ENCODE measurements around the gene CD96. TPM values are rescaled to one million over a fixed set of nuclear protein-coding genes. Genes with fewer than 3 reads are reported as not detected.

The CD96 gene
- total RNA-seq, 2 experiments from 2014 or later: 37.9 to 39.0 TPM

DNA sequence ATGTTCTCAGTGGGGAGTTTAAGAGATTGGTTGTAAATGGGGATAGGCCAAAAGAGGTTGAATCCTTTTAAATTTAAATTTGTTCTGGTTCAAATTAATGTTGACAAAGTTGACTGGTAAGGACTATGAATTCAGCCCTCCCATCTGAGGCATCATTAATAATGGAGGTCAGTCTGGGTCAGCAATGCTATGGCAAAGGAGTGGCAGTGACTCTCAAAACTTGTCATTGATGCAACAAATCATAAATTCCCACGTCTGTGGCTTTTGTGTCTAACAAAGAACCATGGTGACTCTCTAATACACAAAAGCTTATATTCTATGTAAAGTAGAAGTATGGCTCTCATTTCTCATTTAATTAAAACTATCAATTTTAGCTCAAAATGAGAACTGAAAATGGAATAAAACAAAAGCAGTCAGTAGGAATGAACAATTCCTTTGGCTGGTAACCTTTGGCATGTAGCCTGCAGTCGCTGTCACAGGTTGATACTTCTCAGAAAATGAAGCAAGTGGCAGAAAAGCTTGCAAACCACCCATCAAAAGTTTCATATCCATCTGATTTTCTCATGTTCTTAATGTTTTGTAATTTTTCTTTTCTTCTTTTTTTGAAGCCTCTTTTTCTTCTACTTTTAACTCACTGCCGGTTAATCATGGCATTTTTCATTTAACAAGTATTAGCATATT is 65.4 kb downstream of the CD96 start:
- Mint-ChIP-seq H3K9me3 (no peaks in the 10 kb centered on the region), H3K27ac (peak overlapping the region; percentile 92), H3K4me1 (ENCODE audit: low read depth) (peaks cover 96% of the 10 kb centered on the region), H3K4me3 (peak overlapping the region; percentile 17), H3K36me3 (peaks cover 28% of the 10 kb centered on the region), H3K27me3 (no peaks in the 10 kb centered on the region)
- CTCF ChIA-PET: interaction anchor here (0.8 to 2.6 kb wide), 3 partner anchors 9 to 29 kb away, joined by 4 to 28 read pairs (median 7); no protein-coding TSS in a partner anchor
- intact Hi-C loops (cut with micrococcal nuclease): loop anchor here (5.0 kb wide), 1 partner anchor 885 kb away; no protein-coding TSS in a partner anchor
- DNase-seq: no peak
- POLR2A ChIA-PET: interaction anchor here (1.5 to 3.3 kb wide), 6 partner anchors 9 to 64 kb away, joined by 4 to 57 read pairs (median 10); partner anchors contain the start of gene ZBED2

DNA sequence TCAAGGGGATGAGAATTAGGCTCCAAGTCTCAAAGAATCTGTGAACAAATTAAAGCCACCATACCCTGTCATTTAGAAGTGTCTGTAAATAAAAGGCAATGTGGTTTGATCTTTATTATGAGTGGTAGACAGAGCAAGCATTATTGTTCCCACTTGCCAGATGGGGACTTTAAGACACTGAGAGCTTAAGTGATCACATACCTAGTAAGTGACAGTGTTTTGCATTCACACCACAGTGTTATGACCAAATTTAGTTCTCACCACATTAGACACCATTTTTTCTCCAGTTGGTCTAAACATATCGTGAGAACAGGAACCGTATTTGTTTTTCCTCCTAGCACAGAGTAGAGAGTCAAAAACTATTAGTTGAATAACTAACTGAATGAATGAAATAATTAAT is 66.4 kb downstream of the CD96 start:
- Mint-ChIP-seq H3K4me1 (ENCODE audit: low read depth) (peaks cover 96% of the 10 kb centered on the region), H3K9me3 (no peaks in the 10 kb centered on the region), H3K36me3 (peaks cover 35% of the 10 kb centered on the region), H3K4me3 (peak overlapping the region; percentile 23), H3K27ac (peak overlapping the region; percentile 92), H3K27me3 (no peaks in the 10 kb centered on the region)
- intact Hi-C loops (cut with micrococcal nuclease): loop anchor here (5.0 kb wide), 1 partner anchor 884 kb away; no protein-coding TSS in a partner anchor
- POLR2A ChIA-PET: interaction anchor here (1.5 to 3.3 kb wide), 5 partner anchors 8 to 60 kb away, joined by 5 to 57 read pairs (median 14); partner anchors contain the start of gene ZBED2
- no peak for DNase-seq
- CTCF ChIA-PET: interaction anchor here (0.8 to 2.6 kb wide), 3 partner anchors 8 to 30 kb away, joined by 4 to 28 read pairs (median 7); no protein-coding TSS in a partner anchor

DNA sequence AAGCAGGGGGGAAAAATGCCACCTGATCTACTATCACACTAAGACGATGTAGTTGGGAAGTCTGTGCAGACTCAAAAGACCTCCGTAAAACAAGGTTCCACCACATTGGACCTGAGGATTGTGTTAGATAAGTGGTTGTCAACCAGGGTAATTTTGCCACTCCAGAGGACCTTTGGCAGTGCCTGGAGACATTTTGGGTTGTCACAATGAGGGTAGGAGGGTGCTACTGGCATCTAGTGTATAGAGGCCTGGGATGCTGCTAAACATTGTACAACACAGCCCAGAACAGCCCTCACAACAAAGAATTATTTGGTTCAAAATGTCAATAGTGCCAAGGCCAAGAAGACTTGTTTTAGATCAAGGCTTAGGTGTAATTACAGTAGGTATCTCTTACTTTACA is 67.7 kb downstream of the CD96 start:
- Mint-ChIP-seq H3K4me1 (ENCODE audit: low read depth) (peaks cover 96% of the 10 kb centered on the region), H3K9me3 (no peaks in the 10 kb centered on the region), H3K4me3 (peak overlapping the region; percentile 50), H3K36me3 (peaks cover 40% of the 10 kb centered on the region), H3K27ac (peak overlapping the region; percentile 92), H3K27me3 (no peaks in the 10 kb centered on the region)
- POLR2A ChIA-PET: interaction anchor here (0.6 to 2.5 kb wide), 11 partner anchors 8 to 1803 kb away, joined by 3 to 52 read pairs (median 6); partner anchors contain the start of genes ABHD10, CD96 and ZBED2
- no peak for DNase-seq
- intact Hi-C loops (cut with micrococcal nuclease): loop anchor here (1.0 to 10.0 kb wide), 4 partner anchors 61 to 883 kb away; partner anchors contain the start of gene CD96
- CTCF ChIA-PET: interaction anchor here (0.8 to 1.8 kb wide), 5 partner anchors 14 to 404 kb away, joined by 3 to 8 read pairs (median 4); partner anchors contain the start of gene ZBED2

DNA sequence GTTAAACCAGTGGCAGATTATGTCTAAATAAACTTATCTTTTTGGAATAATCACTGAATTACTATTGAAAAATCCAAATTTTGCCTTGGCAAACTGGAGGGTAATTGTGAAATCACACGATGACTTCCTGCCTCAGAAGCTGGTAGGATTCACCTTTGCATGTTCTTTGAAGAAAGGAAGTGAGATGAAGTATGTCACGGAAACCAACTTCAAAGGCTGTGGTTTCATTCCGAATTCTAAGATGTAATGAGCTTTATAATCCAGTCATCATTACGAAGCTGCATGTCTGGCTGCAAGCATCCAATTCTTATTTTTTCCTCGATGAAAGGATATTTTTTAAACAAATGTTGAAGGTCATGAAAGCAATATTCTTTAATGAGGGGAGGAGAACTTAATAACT is 68.2 kb downstream of the CD96 start:
- Mint-ChIP-seq H3K4me1 (ENCODE audit: low read depth) (peaks cover 96% of the 10 kb centered on the region), H3K27me3 (no peaks in the 10 kb centered on the region), H3K36me3 (peaks cover 41% of the 10 kb centered on the region), H3K9me3 (no peaks in the 10 kb centered on the region), H3K27ac (peak overlapping the region; percentile 92), H3K4me3 (peak overlapping the region; percentile 50)
- ChIA-PET POLR2A (interaction anchor here (0.6 to 2.5 kb wide), 13 partner anchors 8 to 1804 kb away, joined by 3 to 52 read pairs (median 6); partner anchors contain the start of genes ABHD10, CD96 and ZBED2), CTCF (interaction anchor here (0.8 to 1.8 kb wide), 6 partner anchors 15 to 403 kb away, joined by 3 to 8 read pairs (median 4); partner anchors contain the start of gene ZBED2)
- intact Hi-C loops (cut with micrococcal nuclease): loop anchor here (1.0 to 10.0 kb wide), 3 partner anchors 62 to 795 kb away; partner anchors contain the start of gene CD96
- no peak for DNase-seq

DNA sequence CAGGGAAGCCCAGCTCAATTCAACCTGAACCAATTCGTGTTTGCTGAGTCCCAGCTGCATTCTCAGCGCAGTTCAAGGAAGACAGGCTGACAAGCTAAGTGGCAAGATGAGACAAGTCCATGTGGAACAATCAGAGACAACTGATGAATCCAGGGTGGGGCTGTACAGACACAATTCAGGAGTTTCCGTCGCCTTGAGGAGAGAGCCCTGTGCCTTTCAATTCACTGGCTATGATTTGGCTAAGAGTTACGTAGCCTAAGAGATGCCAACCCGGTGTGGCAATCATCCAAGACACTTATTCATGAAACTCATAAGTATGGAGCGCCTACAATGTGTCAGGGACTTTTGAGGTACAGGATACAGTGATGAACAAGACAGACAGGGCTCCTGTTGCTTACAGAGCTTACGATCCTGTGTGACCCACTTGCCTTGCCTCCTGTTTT is 68.6 kb downstream of the CD96 start:
- CTCF ChIA-PET: interaction anchor here (0.8 to 1.8 kb wide), 6 partner anchors 15 to 403 kb away, joined by 3 to 8 read pairs (median 4); partner anchors contain the start of gene ZBED2
- Mint-ChIP-seq H3K9me3 (no peaks in the 10 kb centered on the region), H3K36me3 (peaks cover 41% of the 10 kb centered on the region), H3K27me3 (no peaks in the 10 kb centered on the region), H3K27ac (peak overlapping the region; percentile 92), H3K4me3 (peak overlapping the region; percentile 50), H3K4me1 (ENCODE audit: low read depth) (peaks cover 96% of the 10 kb centered on the region)
- POLR2A ChIA-PET: interaction anchor here (0.7 to 2.5 kb wide), 12 partner anchors 9 to 368 kb away, joined by 3 to 52 read pairs (median 8); partner anchors contain the start of genes ABHD10, CD96 and ZBED2
- intact Hi-C loops (cut with micrococcal nuclease): loop anchor here (1.0 to 10.0 kb wide), 3 partner anchors 62 to 796 kb away; partner anchors contain the start of gene CD96
- DNase-seq: peak; percentile 66

DNA sequence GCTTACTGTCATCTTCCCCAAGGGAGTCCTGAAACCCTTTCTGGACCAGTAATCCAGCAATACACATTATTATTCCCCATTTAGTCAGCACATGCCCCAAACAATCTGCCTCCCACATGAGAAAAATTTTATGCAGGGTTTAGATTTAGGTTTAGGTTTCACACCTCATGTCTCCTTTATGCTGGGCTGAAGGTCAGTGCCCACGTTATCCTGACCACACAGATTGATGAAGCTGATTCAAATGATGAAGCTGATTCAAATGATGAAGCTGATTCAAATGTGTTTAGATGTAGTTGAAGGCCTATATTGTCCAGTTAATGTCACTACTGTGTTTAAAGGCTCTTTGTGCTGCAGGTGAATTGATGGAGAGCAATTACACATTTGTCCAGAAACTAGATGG is 71.3 kb downstream of the CD96 start:
- Mint-ChIP-seq H3K9me3 (no peaks in the 10 kb centered on the region), H3K4me3 (peak overlapping the region; percentile 33), H3K27ac (peak overlapping the region; percentile 92), H3K27me3 (no peaks in the 10 kb centered on the region), H3K36me3 (peaks cover 31% of the 10 kb centered on the region), H3K4me1 (ENCODE audit: low read depth) (peaks cover 99% of the 10 kb centered on the region)
- intact Hi-C loops (cut with micrococcal nuclease): loop anchor here (2.0 to 10.0 kb wide), 2 partner anchors 374 to 798 kb away; no protein-coding TSS in a partner anchor
- ChIA-PET POLR2A (interaction anchor here (0.6 to 6.2 kb wide), 8 partner anchors 9 to 68 kb away, joined by 3 to 115 read pairs (median 4); partner anchors contain the start of gene ZBED2), CTCF (interaction anchor here (0.7 to 7.4 kb wide), 5 partner anchors 9 to 70 kb away, joined by 3 to 128 read pairs (median 6); partner anchors contain the start of gene ZBED2)
- peak; percentile 56 for DNase-seq

DNA sequence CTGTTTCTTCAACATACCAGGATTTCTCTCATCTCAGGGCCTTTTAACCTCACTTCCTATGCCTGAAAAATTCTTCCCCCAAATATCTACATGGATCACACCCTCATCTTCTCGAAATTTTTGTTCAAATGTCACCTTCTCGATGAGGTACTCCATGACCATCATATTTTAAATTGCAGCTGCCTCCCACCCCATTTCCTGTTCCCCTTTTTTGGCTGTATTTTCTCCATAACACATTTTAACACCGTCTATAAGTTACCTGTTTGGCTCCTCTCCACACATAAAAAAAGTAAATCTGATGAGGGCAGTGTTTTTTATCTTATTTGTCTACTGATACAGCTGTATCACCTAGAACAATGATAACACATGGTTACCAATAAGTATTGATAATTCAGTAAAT is 73.9 kb downstream of the CD96 start:
- ChIA-PET CTCF (interaction anchor here (0.6 to 7.4 kb wide), 31 partner anchors 8 to 434 kb away, joined by 3 to 128 read pairs (median 9); partner anchors contain the start of genes ABHD10, CD96 and ZBED2), POLR2A (interaction anchor here (0.9 to 6.2 kb wide), 17 partner anchors 8 to 363 kb away, joined by 3 to 115 read pairs (median 7); partner anchors contain the start of genes ABHD10, CD96 and ZBED2)
- H3K27me3 Mint-ChIP-seq: no peaks in the 10 kb centered on the region
- H3K9me3 Mint-ChIP-seq: no peaks in the 10 kb centered on the region
- intact Hi-C loops (cut with micrococcal nuclease): loop anchor here (1.0 to 10.0 kb wide), 11 partner anchors 11 to 801 kb away; partner anchors contain the start of genes ABHD10, CD96, GCSAM and NECTIN3
- peaks cover 21% of the 10 kb centered on the region for H3K36me3 Mint-ChIP-seq
- H3K4me3 Mint-ChIP-seq: peak overlapping the region; percentile 54
- H3K4me1 Mint-ChIP-seq (ENCODE audit: low read depth): peaks cover 84% of the 10 kb centered on the region
- no peak for DNase-seq
- H3K27ac Mint-ChIP-seq: peak overlapping the region; percentile 92

DNA sequence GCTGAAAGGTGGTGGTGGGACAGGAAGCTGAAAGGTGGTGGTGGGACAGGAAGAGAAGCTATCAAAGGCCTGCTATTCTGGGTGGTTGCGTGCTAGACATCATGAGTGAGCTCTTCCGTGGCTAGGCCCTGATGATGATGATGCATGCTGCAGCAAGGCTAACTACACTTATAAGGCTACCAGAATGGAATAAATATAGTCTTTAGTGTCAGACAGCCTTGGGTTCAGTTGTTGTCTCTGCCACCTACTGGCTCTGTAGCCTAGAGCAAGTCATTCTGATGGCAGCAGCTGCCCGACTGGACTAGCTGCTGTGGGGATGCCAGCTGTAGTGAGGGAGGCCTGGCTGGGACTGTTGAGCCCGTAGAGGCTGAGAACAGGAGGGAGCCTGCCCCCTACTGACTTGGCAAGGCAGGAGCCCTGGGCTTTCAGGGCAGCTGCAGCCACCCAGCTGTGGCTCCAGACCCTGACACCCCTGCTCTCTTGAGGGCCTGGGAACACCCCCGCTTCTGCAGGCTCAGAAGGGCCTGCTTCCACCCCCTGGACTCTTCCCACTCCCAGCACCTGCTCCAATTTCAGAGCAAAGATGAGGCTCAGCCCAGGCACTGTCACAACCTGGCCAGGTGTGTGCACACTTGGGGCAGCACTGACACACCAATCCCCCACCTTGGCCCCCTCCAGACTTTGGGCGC is 74.6 kb downstream of the CD96 start:
- Mint-ChIP-seq H3K27ac (peak overlapping the region; percentile 92), H3K27me3 (no peaks in the 10 kb centered on the region), H3K4me1 (ENCODE audit: low read depth) (peaks cover 77% of the 10 kb centered on the region), H3K36me3 (peaks cover 19% of the 10 kb centered on the region), H3K4me3 (peak overlapping the region; percentile 49), H3K9me3 (no peaks in the 10 kb centered on the region)
- ChIA-PET POLR2A (interaction anchor here (0.6 to 6.2 kb wide), 18 partner anchors 9 to 362 kb away, joined by 3 to 115 read pairs (median 6); partner anchors contain the start of genes ABHD10, CD96 and ZBED2), CTCF (interaction anchor here (0.6 to 7.4 kb wide), 34 partner anchors 9 to 434 kb away, joined by 3 to 128 read pairs (median 8); partner anchors contain the start of genes ABHD10, CD96 and ZBED2)
- peak; percentile 89 for DNase-seq
- intact Hi-C loops (cut with micrococcal nuclease): loop anchor here (1.0 to 10.0 kb wide), 11 partner anchors 11 to 802 kb away; partner anchors contain the start of genes ABHD10, CD96, GCSAM and NECTIN3

DNA sequence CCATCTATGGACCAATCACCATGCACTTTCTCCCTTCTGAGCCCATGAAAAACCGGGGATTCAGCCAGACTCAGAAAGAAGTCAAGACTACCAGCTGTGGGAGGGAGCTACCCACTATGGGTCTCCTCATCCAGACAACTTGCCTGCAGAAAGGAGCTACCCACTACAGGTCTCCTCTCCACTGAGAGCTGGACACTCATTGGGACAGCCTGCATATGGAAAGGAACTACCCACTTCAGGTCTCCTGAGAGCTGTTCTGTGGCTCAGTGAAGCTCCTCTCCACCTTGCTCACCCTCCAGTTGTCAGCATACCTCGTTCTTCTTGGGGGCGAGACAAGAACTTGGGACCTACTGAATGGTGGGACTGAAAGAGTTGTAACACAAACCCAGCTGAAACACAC is 75.4 kb downstream of the CD96 start:
- Mint-ChIP-seq H3K9me3 (no peaks in the 10 kb centered on the region), H3K4me3 (no peak overlapping the region), H3K27me3 (no peaks in the 10 kb centered on the region), H3K4me1 (ENCODE audit: low read depth) (peaks cover 69% of the 10 kb centered on the region), H3K27ac (peak overlapping the region; percentile 92), H3K36me3 (peaks cover 17% of the 10 kb centered on the region)
- ChIA-PET CTCF (interaction anchor here (1.0 to 7.4 kb wide), 15 partner anchors 9 to 364 kb away, joined by 3 to 128 read pairs (median 28); partner anchors contain the start of genes CD96 and ZBED2), POLR2A (interaction anchor here (1.5 to 6.2 kb wide), 9 partner anchors 13 to 74 kb away, joined by 5 to 115 read pairs (median 18); partner anchors contain the start of gene ZBED2)
- intact Hi-C loops (cut with micrococcal nuclease): loop anchor here (2.0 to 10.0 kb wide), 5 partner anchors 305 to 803 kb away; partner anchors contain the start of genes ABHD10, GCSAM and NECTIN3
- no peak for DNase-seq

DNA sequence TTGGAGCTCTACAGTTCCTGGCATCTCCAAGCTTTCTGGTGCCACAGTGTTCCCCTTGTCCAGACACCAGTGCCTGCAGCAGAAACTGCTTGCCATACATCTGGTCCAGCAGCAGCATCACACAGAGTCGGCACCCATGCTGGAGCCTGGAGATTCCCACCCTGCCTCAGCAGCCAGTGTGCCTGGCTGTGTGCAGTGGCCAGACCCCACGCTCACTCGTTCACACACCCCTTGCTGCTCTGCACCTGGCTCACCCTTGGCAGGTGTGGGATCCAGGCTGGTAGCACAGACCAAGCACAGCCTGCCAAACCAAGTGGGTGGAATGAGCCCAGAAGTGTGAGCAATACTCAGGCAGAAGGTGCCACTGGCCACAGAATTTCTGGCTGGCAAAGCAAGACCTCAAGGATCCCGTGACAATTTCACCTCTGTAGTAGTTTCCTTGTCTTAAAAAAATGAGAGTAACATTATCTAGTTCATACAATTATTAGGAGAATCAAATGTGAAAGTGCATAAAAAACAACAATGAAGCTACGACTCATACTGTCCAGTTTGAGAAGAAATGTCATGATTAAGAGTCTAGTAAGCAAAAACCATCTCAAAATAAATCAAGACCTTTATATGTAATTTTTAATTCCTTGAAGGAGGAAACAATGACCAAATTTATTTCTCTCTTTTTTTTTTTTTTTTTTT is 76.1 kb downstream of the CD96 start:
- peak; percentile 46 for DNase-seq

More for the DNA sequence above, 76.1 kb downstream of the CD96 start:
- H3K9me3 Mint-ChIP-seq: no peaks in the 10 kb centered on the region
- H3K27ac Mint-ChIP-seq: peak overlapping the region; percentile 92
- peak overlapping the region; percentile 16 for H3K4me3 Mint-ChIP-seq
- H3K36me3 Mint-ChIP-seq: peaks cover 13% of the 10 kb centered on the region
- H3K4me1 Mint-ChIP-seq (ENCODE audit: low read depth): peaks cover 62% of the 10 kb centered on the region
- no peaks in the 10 kb centered on the region for H3K27me3 Mint-ChIP-seq
- intact Hi-C loops (cut with micrococcal nuclease): loop anchor here (2.0 to 10.0 kb wide), 5 partner anchors 306 to 803 kb away; partner anchors contain the start of genes ABHD10, GCSAM and NECTIN3
- POLR2A ChIA-PET: interaction anchor here (1.5 to 6.2 kb wide), 6 partner anchors 14 to 71 kb away, joined by 5 to 115 read pairs (median 22); partner anchors contain the start of gene ZBED2
- CTCF ChIA-PET: interaction anchor here (1.0 to 7.4 kb wide), 13 partner anchors 15 to 364 kb away, joined by 3 to 128 read pairs (median 16); partner anchors contain the start of genes CD96 and ZBED2
